ENCODE results near the gene SLC35F4.

Gene SLC35F4

GRCh38 chr14:57609192-57610075 lies 256.5 kb downstream of the SLC35F4 start:
- DNase-seq = no peak

DNA sequence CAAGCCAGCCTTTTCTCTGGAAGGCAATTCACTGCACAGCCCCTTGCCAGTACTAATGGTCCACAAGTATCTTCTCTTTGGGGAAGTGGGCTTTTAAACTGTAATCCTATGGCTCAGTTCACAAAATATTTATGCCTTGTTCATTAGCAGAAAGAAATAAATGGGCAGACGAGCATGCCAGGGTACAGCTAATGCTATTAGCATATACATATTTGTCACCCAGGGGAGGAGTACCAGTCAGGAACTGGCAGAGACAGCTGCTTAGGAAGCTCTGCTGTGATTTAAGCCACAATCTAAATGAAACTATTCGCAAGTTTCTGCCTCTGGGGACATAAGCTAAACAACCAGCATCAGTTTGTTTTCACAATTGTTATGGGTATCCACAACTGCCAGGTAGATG lies 258.8 kb downstream of the SLC35F4 start:
- no peak for DNase-seq

GRCh38 chr14:57583396-57583795 lies 282.5 kb downstream of the SLC35F4 start:
- DNase-seq = no peak

DNA sequence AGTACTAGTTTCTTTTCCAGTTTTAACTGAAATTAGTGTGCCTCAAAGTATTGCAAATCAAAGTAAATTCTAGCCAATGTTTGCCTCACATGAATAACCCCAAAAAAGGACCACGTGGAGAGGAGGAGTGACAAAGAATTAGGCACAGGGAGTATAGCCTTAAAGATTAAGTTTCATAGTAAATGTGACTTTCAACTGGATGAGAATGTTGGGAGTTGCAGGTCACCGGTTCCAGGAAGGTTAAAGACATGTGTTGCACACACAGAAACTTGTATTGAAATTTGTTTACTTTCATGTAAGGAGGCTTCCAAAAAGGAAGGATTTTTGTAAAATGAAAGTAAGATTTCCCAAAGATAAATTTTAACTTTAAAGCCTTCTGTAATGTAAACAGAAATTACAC lies 283.1 kb downstream of the SLC35F4 start:
- no peak for DNase-seq

DNA sequence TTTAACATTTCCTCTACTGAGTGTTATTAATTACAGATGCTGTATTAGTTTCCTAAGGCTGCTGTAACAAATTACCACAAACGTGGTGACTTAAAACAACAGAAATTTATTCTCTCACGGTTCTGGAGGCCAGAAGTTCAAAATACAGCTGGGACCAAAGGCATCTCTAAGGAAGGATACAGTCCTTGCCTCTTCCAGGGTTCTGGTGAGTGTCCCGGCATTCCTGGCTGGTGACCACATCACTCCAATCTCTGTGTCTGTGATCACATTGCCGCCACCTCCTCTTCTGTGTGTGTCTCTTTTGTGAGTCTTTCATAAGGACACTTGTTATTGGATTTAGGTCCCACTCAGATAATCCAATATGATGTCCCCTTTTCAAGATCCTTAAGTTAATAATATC lies 287.1 kb downstream of the SLC35F4 start:
- no peak for DNase-seq

- DNase-seq = no peak
Observed at GRCh38 chr14:57576498-57576897, 289.4 kb downstream of the SLC35F4 start.

DNA sequence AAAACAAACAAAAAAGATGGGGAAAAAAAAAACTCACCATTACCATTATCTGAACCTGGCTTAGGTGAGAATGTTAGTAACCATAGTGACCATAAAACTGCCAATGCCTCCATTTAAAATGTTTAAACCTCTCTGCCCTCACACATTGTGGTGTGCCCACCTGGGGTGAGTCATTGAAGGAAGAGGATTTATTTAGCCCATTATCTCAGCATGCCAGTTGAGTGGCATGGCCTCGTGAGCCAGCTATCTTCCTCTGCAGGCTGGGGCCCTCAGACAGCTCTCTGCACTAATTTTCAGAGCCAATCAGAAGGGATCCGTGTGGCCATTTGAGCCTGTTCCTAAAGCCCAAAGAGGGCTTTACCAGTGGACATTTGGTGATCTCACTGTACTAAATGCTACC lies 290.4 kb downstream of the SLC35F4 start:
- DNase-seq = no peak

DNA sequence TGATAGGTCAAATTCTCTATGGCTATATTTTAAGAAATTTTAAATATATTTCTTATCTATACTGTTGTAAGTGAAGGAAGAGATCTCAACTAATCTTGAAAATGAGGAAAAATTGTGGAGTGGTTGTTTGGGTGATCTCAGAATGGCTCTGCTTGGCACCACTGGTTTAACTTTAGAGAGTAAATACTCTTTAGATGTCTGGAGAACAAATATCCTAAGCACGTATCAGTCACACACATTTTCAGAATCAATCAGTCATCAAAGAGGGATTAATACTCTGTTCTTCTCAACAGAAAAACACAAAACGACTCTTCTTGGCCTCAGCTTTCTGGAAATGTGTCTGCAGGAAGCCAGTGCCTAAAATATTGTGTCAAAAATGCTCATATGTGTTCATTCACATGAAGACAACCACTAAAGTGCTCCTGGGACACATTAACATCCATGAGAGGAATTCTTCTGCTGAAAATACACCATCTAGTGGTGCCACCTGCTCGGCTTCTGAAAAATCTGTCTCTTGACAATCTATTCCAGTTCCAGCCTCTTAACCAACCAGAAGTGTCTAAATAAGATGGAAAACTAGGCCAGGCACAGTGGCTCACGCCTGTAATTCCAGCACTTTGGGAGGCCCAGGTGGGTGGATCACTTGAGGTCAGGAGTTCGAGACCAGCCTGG lies 291.1 kb downstream of the SLC35F4 start:
- no peak for DNase-seq

- DNase-seq = no peak
Observed at GRCh38 chr14:57573173-57573572, 292.7 kb downstream of the SLC35F4 start.

GRCh38 chr14:57568554-57568953 lies 297.3 kb downstream of the SLC35F4 start:
- no peak for DNase-seq

GRCh38 chr14:57567220-57567619 lies 298.7 kb downstream of the SLC35F4 start:
- no peak for DNase-seq

DNA sequence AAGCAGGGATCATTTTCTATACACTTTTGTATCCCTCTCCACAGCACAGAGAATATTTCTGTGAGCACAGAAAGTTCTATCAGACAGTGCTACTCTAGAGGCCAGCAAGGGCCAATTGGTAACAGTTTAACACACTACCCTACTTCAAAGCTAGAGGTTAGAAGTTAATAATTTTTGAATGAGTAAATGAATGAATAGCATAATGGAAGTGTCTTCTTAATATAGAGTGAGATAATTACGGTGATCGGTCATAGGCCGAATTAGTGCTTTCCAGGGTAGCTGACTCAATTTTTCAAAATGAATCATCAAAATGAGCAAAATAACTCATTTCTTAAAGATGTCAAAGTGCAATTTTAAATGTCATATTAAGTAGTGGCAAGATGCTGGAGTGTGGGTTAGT lies 305.2 kb downstream of the SLC35F4 start:
- no peak for DNase-seq

DNA sequence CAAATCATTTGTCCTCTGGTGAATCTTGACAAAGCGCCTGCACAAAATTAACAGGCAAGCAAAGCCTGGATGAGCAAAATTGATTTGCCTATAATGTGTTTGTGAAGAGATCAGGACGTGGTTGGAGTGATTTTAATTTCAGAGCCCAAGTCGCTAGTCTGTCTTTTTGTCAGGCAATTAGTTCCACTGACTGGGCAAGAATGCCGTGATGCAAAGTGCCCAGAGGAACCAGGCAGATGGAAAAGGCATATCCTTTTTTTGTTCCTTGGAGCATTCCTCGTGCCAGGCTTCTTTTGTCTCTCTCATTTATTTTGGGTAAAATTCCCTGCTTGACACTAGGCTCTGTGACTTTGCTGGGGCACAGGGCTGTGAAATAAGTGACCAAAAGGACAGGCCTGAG lies 306.3 kb downstream of the SLC35F4 start:
- DNase-seq = no peak

GRCh38 chr14:57549765-57550420 lies 316.0 kb downstream of the SLC35F4 start:
- no peak for DNase-seq

DNA sequence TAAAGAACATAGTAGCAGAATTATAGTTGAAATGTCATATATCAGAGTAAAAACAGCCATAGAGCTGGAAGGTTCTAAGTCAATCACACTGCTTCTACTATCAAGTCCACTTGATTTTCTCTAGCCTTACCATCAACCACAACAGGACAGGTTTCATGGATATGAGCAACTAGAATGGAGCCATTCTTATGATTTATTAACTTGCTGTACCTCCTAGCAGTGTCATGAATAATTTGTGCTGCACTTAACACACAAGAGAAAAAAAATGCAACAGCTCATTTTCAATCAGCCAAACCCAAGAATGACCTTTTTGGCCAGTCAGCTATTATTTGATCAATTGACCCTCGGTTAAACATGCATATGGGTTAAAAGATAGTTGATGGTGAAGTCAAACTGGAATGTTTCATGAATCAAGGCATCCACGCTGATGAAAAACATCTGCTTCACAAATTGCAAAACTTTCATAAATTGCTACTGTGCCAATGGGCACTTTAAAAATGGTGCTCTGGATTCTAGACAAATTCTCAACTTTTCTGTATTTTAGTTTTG lies 316.8 kb downstream of the SLC35F4 start:
- no peak for DNase-seq

DNA sequence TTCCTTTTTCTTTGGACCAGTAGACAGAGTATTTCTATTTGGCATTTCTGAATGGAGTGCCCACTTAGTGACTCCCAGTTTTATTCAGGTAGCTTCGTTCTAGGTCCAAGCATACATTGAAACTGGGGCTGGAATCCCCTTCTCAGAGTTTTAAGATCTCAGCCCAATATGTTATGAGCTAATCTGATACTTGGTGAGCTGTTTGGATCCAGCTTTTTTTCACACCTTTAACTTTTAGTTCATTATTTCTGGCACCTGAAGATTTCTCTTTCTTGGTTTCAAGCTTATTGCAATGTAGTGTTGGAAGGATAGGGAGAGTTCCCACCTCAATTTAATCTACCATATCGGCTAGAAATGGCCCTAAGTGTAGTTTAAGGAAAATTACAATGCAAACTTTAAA lies 318.8 kb downstream of the SLC35F4 start:
- DNase-seq = no peak

DNA sequence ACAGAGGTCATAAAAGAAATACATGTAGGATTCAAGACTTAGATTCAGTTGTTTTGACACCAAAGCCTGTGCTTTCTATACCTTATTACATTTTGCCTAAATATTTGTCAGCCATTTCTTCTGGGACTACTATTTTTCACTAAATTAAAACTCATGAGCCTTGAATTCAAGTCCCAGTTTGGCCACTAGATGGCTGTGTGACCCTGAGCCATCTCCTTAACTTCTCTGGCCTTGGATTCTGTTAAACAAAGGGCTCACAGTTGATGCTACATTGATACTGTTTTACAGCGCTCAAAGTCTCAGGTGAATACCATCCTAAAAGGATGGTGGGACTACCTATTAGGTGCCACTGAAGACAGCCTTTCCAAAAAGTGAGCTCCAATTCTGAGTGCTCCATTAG lies 332.7 kb downstream of the SLC35F4 start:
- DNase-seq = no peak

GRCh38 chr14:57530571-57530970 lies 335.3 kb downstream of the SLC35F4 start:
- DNase-seq = no peak

DNA sequence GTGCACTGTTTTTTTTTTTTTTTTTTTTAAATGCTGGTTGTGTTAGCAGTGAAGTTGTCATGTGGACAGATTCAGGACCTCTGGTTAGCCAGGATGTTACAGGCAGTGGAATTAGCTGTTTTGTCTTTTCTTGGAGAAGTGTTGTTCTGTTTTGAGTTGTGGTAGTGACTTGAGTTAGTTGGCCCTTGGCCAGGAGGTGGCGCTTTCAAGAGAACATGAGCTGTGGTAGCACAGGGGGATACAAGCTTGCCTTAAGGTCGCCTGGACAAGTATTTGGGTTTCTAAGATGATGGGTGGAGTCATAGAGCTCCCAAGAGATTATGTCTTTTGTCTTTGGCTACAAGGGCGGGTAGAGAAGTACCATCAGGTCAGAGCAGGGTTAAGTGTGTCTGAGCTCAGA lies 338.9 kb downstream of the SLC35F4 start:
- DNase-seq = no peak

DNA sequence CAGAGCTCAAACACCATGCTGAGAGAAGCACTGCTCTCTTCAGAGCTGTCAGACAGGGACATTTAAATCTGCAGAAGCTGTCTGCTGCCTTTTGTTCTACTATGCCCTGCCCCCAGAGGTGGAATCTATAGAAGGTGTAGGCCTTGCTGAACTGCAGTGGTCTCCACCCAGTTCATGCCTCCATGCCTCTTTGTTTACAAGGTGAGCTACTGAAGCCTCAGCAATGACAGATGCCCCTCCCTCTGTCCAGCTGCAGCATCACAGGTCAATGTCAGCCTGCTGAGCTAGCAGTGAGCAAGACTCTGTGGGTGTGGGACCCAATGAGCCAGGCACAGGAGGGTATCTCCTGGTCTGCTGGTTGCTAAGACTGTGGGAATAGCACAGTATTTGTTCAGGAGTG lies 346.8 kb downstream of the SLC35F4 start:
- DNase-seq = no peak

Data from stimulated activated CD4-positive, alpha-beta T cell treated with anti-CD3 and anti-CD28 coated beads, Interleukin-12 subunit alpha, Interleukin-12 subunit beta, amount 100 ng/mL, for 4 hours (primary cell).